CD4-positive, alpha-beta T cell treated with Interleukin-17A for 1 hour (primary cell): ENCODE measurements around the gene CAMK2A.

Experiments used
- DNase-seq: peaks from one replicate; pipeline ENCODE4 v3.0.0-alpha.2; 2020

The CAMK2A gene

DNA sequence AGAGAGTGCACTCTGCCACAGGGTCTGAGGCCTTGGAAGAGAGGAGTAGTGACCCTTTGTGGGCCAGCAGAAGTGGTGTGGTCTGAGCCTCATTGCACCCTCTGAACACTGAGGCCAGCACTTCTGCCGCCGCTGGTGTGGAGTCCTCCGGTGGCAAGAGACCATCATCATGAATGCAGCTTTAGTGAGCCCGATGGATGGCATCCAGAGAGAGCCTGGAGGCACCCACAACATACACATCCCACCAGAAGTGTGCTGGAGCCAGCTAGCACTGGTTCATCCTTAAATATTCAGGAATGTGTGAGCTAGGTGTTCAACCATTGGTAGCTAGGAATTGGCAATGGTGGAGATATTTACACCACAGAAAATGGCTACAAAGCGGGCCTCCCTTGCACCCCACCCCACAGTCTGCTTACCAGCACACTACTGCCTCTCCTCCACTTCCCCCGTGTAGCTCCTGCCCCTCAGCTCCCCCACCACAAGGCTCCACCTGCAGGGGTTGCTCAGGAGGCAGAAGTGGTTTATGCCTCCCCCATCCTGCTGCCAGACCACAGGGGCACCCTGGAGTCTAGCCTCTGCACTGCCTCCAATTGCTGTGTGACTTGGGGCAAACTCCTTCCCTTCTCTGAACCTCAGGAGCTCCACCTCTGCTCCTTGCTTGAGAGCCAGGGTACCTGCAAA, 83.3 kb downstream of the CAMK2A start:
- no peak for DNase-seq

DNA sequence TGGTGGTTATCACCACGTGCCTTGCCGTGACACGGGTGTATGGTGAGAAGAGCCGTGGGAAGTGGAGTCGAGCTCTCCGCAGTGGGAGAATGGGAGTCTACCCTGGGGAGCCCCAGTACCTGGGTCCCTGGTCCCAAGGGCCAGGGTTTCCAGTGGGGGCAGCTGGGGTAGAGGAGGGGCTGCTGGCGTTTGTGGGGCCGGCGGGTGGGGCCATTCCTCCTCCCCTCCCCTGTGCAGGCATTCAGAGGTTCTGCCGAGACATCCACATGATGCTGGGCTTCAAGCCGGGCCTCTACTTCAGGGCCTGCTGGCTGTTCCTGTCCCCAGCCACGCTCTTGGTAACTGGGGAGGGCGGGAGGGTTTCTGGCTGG, 85.0 kb downstream of the CAMK2A start:
- no peak for DNase-seq

DNA sequence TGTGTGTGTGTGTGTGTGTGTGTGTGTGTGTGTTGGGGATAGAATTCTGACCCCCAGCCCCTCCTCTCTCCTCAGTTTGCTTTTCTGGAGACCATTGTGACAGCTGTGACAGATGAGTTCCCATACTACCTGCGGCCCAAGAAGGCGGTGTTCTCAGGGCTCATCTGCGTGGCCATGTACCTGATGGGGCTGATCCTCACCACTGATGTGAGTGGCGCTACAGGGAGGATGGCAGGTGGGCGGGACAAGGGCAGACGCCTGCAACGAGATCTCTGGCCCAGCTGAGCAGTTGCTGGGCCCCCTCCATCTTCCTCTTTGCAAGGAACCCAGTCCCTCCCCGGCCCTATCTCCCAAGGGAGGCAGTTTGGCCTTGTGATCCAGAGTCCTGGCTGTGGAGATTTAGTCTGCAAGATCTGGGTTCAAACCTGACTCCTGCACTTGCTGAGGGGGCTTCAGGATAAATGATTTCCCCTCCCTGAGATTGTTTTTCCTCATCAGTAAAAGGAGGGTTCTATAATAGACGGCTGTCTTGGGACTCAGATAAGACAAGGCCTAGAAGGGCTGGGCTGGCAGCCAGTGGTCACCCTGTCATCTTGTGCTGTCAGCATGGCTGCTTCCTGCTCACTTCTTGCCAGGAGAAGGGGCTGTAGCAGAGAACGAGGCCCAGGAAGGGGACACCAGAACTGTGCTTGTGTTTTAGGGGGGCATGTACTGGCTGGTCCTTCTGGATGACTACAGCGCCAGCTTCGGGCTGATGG, 85.6 kb downstream of the CAMK2A start:
- no peak for DNase-seq

DNA sequence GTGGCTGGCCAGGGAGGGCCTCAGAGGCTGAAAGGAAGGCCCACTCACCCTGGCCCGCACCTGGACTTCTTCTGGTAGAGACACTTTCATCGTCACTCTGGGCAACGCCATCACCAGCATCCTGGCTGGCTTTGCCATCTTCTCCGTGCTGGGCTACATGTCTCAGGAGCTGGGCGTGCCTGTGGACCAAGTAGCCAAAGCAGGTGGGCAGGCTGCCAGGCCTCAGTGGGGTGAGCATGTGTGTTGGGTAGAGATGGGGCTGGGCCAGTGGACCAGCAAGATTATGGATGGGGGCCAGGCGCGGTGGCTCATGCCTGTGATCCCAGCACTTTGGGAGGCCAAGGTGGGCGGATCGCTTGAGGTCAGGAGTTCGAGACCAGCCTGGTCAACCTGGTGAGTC, 87.1 kb downstream of the CAMK2A start:
- DNase-seq = no peak

GRCh38 chr5:150197476-150197875, 92.1 kb downstream of the CAMK2A start:
- no peak for DNase-seq

- no peak for DNase-seq
These were observed 92.6 kb downstream of the CAMK2A start for GRCh38 chr5:150196986-150197385.

- DNase-seq = no peak
These were observed 93.1 kb downstream of the CAMK2A start for GRCh38 chr5:150196514-150196913.

- DNase-seq = no peak
These were observed 93.7 kb downstream of the CAMK2A start for GRCh38 chr5:150195736-150196485.

GRCh38 chr5:150192462-150192861, 97.1 kb downstream of the CAMK2A start:
- DNase-seq = no peak

- DNase-seq = no peak
These were observed 98.6 kb downstream of the CAMK2A start for GRCh38 chr5:150190987-150191386.

DNA sequence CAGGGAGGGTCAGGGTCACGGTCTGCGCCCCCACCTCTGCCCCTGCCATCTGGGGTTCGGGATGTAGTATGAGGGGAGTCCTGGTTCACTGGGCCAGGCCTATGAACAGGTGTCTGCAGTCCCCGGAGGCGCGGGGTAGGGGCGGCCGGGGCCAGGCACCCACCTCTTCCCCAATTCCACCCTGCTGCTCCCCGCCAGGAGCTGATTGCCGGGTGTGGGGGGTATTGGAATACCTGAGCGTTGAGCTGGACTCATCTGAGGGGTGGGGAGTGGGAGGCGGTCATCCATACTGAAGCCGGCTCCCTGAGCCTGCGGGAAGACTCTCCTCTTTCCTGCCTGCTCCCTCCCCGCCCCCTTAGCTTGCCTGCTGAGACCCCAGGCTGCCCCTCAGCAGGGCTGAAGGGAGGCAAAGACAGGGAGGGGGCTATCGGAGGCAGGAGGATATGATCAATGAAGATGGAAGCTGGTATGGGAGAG, 99.0 kb downstream of the CAMK2A start:
- DNase-seq = no peak

DNA sequence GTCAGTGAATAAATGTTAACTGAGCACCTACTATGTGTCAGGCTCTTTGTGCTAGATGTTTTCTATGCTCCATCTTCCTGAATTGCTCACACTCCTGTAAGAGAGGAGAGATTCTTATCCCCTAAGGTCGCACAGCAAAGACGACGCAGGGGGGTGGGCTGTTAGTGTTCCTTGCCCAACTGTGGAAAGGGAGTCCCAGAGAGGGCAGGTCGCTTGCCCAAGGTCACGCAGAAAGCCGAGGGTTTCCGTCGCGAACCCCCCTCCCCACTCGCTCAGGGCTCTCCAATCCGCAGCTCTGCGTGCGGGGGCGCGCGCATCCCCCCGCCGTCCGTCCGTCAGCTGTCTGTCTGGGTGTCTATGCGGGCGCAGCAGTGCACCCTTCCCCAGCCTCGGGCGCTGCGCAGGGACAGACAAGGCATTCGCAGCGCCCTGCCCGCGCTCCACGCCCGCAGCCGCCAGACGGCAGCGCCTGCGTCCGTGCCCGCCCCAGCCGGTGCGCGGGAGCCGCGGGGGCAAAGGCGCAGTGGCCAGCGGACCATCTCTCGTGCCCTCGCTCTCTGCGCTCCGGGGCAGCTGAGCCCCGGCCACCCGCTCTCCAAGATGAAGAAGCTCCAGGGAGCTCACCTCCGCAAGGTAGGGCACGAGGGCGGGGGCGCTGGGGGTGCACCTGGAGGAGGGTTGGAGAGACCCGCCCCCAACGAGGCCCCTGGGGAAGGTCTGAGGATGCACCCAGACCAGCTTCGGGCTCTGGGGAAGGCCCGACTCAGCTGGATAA, 99.7 kb downstream of the CAMK2A start, which contains the start of gene SLC6A7:
Gene SLC6A7 (plus strand): TSS at position 335 of the 775 bp plus-strand sequence. CDS start 266 bp downstream, at position 601.
- DNase-seq = no peak

- DNase-seq = no peak
These were observed 100.2 kb downstream of the CAMK2A start for GRCh38 chr5:150189326-150189725.

DNA sequence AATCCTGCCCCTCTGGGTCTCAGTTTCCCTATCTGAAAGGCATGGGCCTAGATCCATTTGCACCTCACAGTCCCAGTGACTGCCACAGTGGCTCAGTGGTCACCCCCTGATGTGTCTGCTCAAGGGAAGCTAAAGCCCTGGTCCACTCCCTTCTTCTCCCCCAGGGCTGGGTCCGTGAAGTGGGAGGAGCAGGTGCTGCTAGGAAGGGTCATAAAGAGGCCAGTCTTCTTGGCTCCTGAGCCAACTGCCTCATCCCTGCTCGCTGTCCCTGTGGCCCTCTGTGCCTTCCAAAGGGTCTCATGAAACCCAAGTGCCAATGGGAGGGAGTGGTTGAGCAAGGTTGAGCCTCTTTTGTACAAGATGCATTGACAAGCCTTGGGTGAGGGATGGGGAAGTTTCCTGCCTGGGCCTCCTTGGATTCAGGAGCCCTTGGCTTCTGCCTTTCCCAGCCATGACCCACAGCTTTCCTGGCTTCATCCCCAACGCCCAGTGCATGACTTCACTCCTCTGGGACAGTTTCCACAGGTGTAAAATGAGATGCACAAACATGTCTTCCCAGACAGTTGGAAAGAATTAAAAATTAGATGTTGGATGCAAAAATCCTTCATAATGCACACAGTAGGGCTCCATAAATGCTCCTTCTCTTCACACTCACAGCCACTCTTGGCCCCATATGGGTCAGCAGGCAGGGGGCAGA, 101.3 kb downstream of the CAMK2A start:
- no peak for DNase-seq

DNA sequence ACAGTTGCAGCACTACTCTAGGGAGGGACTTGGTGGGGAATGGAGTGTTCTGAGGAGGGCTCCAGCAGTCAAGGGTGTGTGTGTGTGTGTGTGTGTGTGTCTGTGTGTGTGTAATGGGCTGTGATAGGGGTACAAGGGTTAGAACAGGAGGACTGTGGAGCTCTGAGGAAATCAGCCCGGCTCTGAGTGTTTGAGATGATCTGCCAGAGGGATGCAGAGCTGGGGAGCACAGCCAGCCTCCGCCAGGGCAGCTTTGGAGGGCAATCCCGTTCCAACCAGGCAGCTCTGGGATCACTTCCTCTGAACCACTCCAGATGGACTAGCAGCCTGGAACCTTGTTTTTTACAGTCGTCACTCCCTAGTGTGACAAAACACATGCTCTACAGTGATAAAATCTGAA, 102.7 kb downstream of the CAMK2A start:
- no peak for DNase-seq

GRCh38 chr5:150186137-150186536, 103.4 kb downstream of the CAMK2A start:
- DNase-seq = no peak

- DNase-seq = no peak
These were observed 104.3 kb downstream of the CAMK2A start for GRCh38 chr5:150184990-150185912.

DNA sequence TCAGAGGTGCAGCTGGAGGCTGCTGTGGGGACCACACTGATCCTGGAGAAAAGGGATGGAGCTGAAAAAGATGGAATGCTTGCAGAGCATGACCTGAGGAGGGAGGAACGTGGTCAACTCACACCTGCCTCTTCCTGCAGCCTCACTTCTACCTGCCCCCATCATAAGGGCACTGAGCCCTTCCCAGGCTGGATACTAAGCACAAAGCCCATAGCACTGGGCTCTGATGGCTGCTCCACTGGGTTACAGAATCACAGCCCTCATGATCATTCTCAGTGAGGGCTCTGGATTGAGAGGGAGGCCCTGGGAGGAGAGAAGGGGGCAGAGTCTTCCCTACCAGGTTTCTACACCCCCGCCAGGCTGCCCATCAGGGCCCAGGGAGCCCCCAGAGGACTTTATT, 105.6 kb downstream of the CAMK2A start:
- DNase-seq = no peak

- no peak for DNase-seq
These were observed 106.1 kb downstream of the CAMK2A start for GRCh38 chr5:150183436-150183835.

DNA sequence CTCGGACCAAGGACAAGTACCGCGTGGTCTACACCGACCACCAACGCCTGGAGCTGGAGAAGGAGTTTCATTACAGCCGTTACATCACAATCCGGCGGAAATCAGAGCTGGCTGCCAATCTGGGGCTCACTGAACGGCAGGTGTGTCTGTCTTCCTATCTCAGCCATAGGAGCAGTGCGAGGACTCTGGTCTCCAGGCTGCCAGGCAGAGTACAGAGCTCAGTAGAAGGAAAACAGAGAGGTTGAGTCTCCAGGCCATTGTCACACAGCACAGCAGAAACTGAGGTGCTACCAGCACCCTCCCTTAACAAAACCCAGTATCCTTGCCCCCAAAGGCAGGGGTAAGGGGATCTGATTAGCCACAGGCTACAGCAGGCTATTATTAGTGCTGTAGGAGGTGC, 106.8 kb downstream of the CAMK2A start:
- no peak for DNase-seq
